ENCODE results near the gene RPS3. TPM values are rescaled to one million over a fixed set of nuclear protein-coding genes. Genes with fewer than 3 reads are reported as not detected.

Gene RPS3
- total RNA-seq, 1 experiment from 2014 or later, result 3,765 TPM

DNA sequence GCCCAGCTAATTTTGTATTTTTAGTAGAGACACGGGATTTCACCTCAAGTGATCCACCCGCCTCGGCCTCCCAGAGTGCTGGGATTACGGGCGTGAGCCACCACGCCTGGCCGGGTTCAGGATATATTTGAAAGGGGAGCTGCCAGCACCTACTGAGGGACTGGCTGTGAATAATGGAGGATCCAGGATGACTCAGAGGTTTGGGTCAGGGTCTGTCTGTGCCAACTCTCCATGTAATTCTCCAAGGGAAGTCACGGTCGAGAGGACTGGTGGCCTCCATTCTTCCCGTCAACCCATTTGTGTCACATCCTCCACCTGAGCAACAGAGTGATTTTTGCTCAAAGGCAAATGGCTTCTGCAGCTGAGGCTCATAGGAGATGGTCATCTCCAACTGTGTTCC lies 44.3 kb upstream of the RPS3 start:
- no peak overlapping the region for H3K27ac ChIP-seq (ENCODE audit: insufficient read length, low read depth, low read length)
- H4K20me1 ChIP-seq (ENCODE audit: control insufficient read depth, insufficient read depth, insufficient read length), result no peaks in the 10 kb centered on the region
- H3K4me2 ChIP-seq (ENCODE audit: insufficient read depth, insufficient read length, low read length), result no peak overlapping the region
- no peak overlapping the region for H2AFZ ChIP-seq (ENCODE audit: low read length)
- peaks cover 10% of the 10 kb centered on the region for H3K23me2 ChIP-seq (ENCODE audit: insufficient read length, low read depth, low read length, poor library complexity, severe bottlenecking)
- no peak overlapping the region for H3K4me3 Mint-ChIP-seq
- H3K27me3 ChIP-seq (ENCODE audit: insufficient read depth, low read length), result peaks cover 2% of the 10 kb centered on the region; the same call in 1 of the 2 replicates
- H2BK5ac ChIP-seq (ENCODE audit: insufficient read length, low read length), result no peak overlapping the region
- H3K4me1 Mint-ChIP-seq, result peaks cover 17 to 18% of the 10 kb centered on the region in 2 experiments
- H2BK15ac ChIP-seq (ENCODE audit: low read depth, low read length), result no peak overlapping the region
- no peaks in the 10 kb centered on the region for H3K79me1 ChIP-seq (ENCODE audit: insufficient read depth, low read depth, low read length, poor library complexity, severe bottlenecking)
- H3K4ac ChIP-seq (ENCODE audit: low read depth, low read length), result no peak overlapping the region
- no peak overlapping the region for H3K14ac ChIP-seq (ENCODE audit: insufficient read depth, low read length)
- peaks cover 3% of the 10 kb centered on the region for H3K4me1 ChIP-seq (ENCODE audit: insufficient read depth, low read length)
- no peak overlapping the region for H4K91ac ChIP-seq (ENCODE audit: insufficient read length, low read depth, low read length)
- H3K27me3 Mint-ChIP-seq (ENCODE audit: low read depth), result peaks cover 12% of the 10 kb centered on the region
- no peak overlapping the region for H3K9ac ChIP-seq (ENCODE audit: extremely low read depth, insufficient read length, low read length)
- no peak overlapping the region for H3K23ac ChIP-seq (ENCODE audit: insufficient read length, low read depth, low read length)
- no peaks in the 10 kb centered on the region for H3K36me3 Mint-ChIP-seq (ENCODE audit: insufficient read depth in 1 of 3, low read depth in 3 of 3)
- no peak overlapping the region for H3K27ac Mint-ChIP-seq
- H3K56ac ChIP-seq (ENCODE audit: insufficient read length, low read depth, low read length), result no peak overlapping the region
- no peak overlapping the region for H2BK12ac ChIP-seq (ENCODE audit: insufficient read length, low read depth, low read length)
- no peak for DNase-seq
- no peak overlapping the region for H4K8ac ChIP-seq (replicated peaks; ENCODE audit: insufficient read length, low read depth, low read length)
- no peak overlapping the region for H3T11ph ChIP-seq (ENCODE audit: low read length)
- no peaks in the 10 kb centered on the region for H3K9me3 ChIP-seq (ENCODE audit: control insufficient read depth, low read depth, low read length)
- no peaks in the 10 kb centered on the region for H3K79me2 ChIP-seq (ENCODE audit: insufficient read depth, low read length)
- WGBS (ENCODE audit: extremely low coverage, insufficient read length, low lambda C conversion rate), result no CpG with 5 or more reads among the region's 10 CpGs
- no peak overlapping the region for H2AK5ac ChIP-seq (ENCODE audit: insufficient read length, low read length)
- H3K18ac ChIP-seq (ENCODE audit: insufficient read length, low read depth, low read length), result no peak overlapping the region
- H4K5ac ChIP-seq (ENCODE audit: insufficient read length, low read depth, low read length), result no peak overlapping the region
- no peaks in the 10 kb centered on the region; a peak in 1 of 5 replicates for H3K9me3 Mint-ChIP-seq
- no peak overlapping the region for H2BK120ac ChIP-seq (ENCODE audit: low read depth, low read length, poor library complexity, severe bottlenecking)
- H2BK20ac ChIP-seq (ENCODE audit: low read depth, low read length, poor library complexity, severe bottlenecking), result no peak overlapping the region
- no peak for TF ChIP-seq CTCF (conservative IDR thresholded peaks at IDR 0.05)
